ENCODE results near the gene RMRP.

DNA sequence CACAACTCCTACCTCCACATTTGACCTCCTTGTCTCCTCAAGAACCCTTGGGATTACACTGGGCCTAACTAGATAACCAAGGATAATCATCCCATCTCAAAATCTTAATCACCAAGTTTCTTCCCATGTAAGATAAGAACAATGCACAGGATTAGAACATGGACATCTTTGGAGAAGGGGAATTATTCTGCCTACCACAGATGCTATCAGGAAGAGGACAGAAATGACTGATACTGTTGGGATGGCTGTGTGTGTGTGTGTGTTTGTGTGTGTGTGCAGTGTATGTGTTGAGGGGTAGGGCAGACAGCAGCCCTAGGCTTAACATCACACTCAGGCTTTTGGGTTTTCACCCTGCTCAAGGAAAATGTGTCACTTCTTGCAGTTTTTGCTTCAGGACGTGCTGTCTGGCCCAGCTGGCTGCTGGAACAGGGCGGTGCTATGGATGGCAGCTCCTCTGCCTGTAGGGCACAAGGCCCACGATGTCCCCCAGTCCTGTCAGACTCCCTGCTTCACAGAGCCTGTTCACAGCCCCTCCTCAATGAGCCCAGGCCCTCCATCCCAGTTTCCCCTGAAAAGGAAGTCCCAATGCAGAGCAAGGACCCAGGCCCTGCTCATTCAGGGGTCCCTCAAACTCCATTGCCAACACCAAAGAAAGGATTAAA is 23.7 kb upstream of the RMRP start:
- TF ChIP-seq EP300 (IDR thresholded peaks at IDR 0.05): no peak
- TF ChIP-seq, protein P1, sequence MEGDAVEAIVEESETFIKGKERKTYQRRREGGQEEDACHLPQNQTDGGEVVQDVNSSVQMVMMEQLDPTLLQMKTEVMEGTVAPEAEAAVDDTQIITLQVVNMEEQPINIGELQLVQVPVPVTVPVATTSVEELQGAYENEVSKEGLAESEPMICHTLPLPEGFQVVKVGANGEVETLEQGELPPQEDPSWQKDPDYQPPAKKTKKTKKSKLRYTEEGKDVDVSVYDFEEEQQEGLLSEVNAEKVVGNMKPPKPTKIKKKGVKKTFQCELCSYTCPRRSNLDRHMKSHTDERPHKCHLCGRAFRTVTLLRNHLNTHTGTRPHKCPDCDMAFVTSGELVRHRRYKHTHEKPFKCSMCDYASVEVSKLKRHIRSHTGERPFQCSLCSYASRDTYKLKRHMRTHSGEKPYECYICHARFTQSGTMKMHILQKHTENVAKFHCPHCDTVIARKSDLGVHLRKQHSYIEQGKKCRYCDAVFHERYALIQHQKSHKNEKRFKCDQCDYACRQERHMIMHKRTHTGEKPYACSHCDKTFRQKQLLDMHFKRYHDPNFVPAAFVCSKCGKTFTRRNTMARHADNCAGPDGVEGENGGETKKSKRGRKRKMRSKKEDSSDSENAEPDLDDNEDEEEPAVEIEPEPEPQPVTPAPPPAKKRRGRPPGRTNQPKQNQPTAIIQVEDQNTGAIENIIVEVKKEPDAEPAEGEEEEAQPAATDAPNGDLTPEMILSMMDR (IDR thresholded peaks at IDR 0.05): no peak
